HepG2 (cell line): ENCODE data around the gene LAMA5. TPM values are rescaled to one million over a fixed set of nuclear protein-coding genes. Genes with fewer than 3 reads are reported as not detected.

Source experiments
- ATAC-seq: fragments of 200-7000 bp; cut with Tn5 transposase; 3 replicates; pipeline ENCODE4 v1.9.1; 2020; ENCODE audit warnings: mild to moderate bottlenecking, moderate library complexity
- BruUV-seq: library from RNA; stranded (reverse); fragments of 400-500 nt; replicated peaks from 2 replicates; lab custom pipeline; 2021; lab: Mats Ljungman, UMichigan
- CTCF ChIA-PET: fragments of 300-600 bp; formaldehyde crosslinking; extraction: SDS; loops from one replicate; lab custom pipeline; 2021; ENCODE audit warnings: low total read pairs, inconsistent platforms, low intra/inter-chr PET ratio; lab: Yijun Ruan, JAX
- POLR2A ChIA-PET: fragments of 350-600 bp; sonication (Branson Sonifier 250); formaldehyde crosslinking; loops from one replicate; lab custom pipeline; 2020; ENCODE audit warnings: antibody characterized with exemption, inconsistent platforms; lab: Yijun Ruan, JAX
- DNase-seq: peaks from one replicate; pipeline ENCODE4 v3.0.0-alpha.2; 2015; ENCODE audit warnings: low spot score
- FAIRE-seq: peaks from 3 replicates; lab custom pipeline; 2011; peaks lifted over from hg19 to GRCh38; lab: Jason Lieb, UNC
- H2AFZ ChIP-seq: one replicate; pipeline ENCODE4 v1.6.1; 2011; ENCODE audit warnings: low read length, inconsistent platforms
- H3K27ac ChIP-seq: fragments of 300-600 bp; 3 replicates; pipeline ENCODE4 v1.8.0; 2011; ENCODE audit warnings: mixed run types, mild to moderate bottlenecking, mixed read lengths, low read length, inconsistent platforms; ENCODE audit not compliant: insufficient read depth; ENCODE audit errors: extremely low read length
- H3K27me3 ChIP-seq, 2 experiments: fragments of 200-600 bp in 1 of 2; 2 replicates in 1 of 2; 3 replicates in 1 of 2; pipeline versions ENCODE4 v1.6.0 to v1.8.0; 2011; ENCODE audit warnings: low read length in 2 of 2, mild to moderate bottlenecking in 2 of 2, moderate library complexity in 2 of 2, inconsistent platforms in 1 of 2; ENCODE audit not compliant: insufficient read depth in 2 of 2, control insufficient read depth in 1 of 2
- H3K36me3 ChIP-seq, 2 experiments: fragments of 200-600 bp in 1 of 2; replicated peaks in 1 of 2; 2 replicates in 1 of 2; 3 replicates in 1 of 2; pipeline versions ENCODE4 v1.5.1 to v1.8.0; 2011; ENCODE audit warnings: low read length in 2 of 2, inconsistent platforms in 1 of 2; ENCODE audit not compliant: insufficient read depth in 2 of 2, control insufficient read depth in 1 of 2
- H3K4me1 ChIP-seq: 2 replicates; pipeline ENCODE4 v1.5.1; 2012; ENCODE audit warnings: low read length, inconsistent platforms; ENCODE audit not compliant: insufficient read depth
- H3K4me2 ChIP-seq: 2 replicates; pipeline ENCODE4 v1.6.0; 2011; ENCODE audit warnings: low read depth, low read length, inconsistent platforms
- H3K4me3 ChIP-seq, 3 experiments: fragments of 200-600 bp in 1 of 3; sonication (generic), shearing (Covaris generic) in 1 of 3; replicated peaks in 1 of 3; 2 replicates each; pipeline ENCODE4 v1.5.1; 2011 to 2016; ENCODE audit warnings: low read length in 3 of 3, inconsistent platforms in 2 of 3, low read depth in 2 of 3, mild to moderate bottlenecking in 2 of 3, control low read depth in 1 of 3, mixed read lengths in 1 of 3; ENCODE audit not compliant: insufficient read depth in 1 of 3
- H3K79me2 ChIP-seq: one replicate; pipeline ENCODE4 v1.6.1; 2011; ENCODE audit warnings: low read length, inconsistent platforms; ENCODE audit not compliant: insufficient read depth
- H3K9ac ChIP-seq: 2 replicates; pipeline ENCODE4 v1.6.0; 2011; ENCODE audit warnings: mild to moderate bottlenecking, low read depth, low read length, inconsistent platforms; ENCODE audit not compliant: insufficient read depth
- H3K9me3 ChIP-seq: 2 replicates; pipeline ENCODE4 v1.5.1; 2012; ENCODE audit warnings: mild to moderate bottlenecking, low read length
- H4K20me1 ChIP-seq: 2 replicates; pipeline ENCODE4 v1.6.0; 2011; ENCODE audit warnings: inconsistent platforms, mild to moderate bottlenecking, low read length, moderate library complexity; ENCODE audit not compliant: insufficient read depth
- ATF7-NPFF ChIP-seq: sonication (generic); formaldehyde crosslinking; IDR thresholded peaks from 2 replicates; pipeline ENCODE4 v1.8.1; 2023; ENCODE audit warnings: mild to moderate bottlenecking, low read depth, missing genetic modification reagents, moderate library complexity
- BATF2 ChIP-seq: sonication (generic); formaldehyde crosslinking; IDR thresholded peaks from 2 replicates; pipeline ENCODE4 v1.8.0; 2022; ENCODE audit warnings: mild to moderate bottlenecking, missing genetic modification reagents, moderate library complexity
- CTCF ChIP-seq: sonication (generic); formaldehyde crosslinking; IDR thresholded peaks from 2 replicates; pipeline ENCODE4 v1.5.0; 2020; ENCODE audit warnings: mild to moderate bottlenecking, missing genetic modification reagents, moderate library complexity
- EHMT2 ChIP-seq: fragments of 200-600 bp; sonication (generic); IDR thresholded peaks from 2 replicates; pipeline ENCODE4 v1.7.0; 2017; ENCODE audit warnings: antibody characterized with exemption, low read depth, low read length, borderline replicate concordance
- FOXP4 ChIP-seq: sonication (generic); formaldehyde crosslinking; IDR thresholded peaks from 2 replicates; pipeline ENCODE4 v1.4.0; 2020; ENCODE audit warnings: missing genetic modification reagents
- GMEB1 ChIP-seq: sonication (generic); formaldehyde crosslinking; IDR thresholded peaks from 2 replicates; pipeline ENCODE4 v1.5.1; 2020; ENCODE audit warnings: missing genetic modification reagents, mild to moderate bottlenecking, borderline replicate concordance
- PBX3 ChIP-seq: sonication (generic); formaldehyde crosslinking; IDR thresholded peaks from 2 replicates; pipeline ENCODE4 v1.8.1; 2023; ENCODE audit warnings: missing genetic modification reagents, inconsistent platforms, borderline replicate concordance
- PLRG1 ChIP-seq: fragments of 450-650 bp; conservative IDR thresholded peaks from 2 replicates; pipeline ENCODE4 v1.6.1; 2016
- SP1 ChIP-seq, 2 experiments: fragments of 450-650 bp in 1 of 2; sonication (generic) in 1 of 2; formaldehyde crosslinking in 1 of 2; IDR thresholded peaks; 2 replicates each; pipeline versions ENCODE4 v1.4.0 to v1.6.1; 2016 to 2020; ENCODE audit warnings: missing genetic modification reagents in 1 of 2
- THAP7 ChIP-seq: sonication (generic); formaldehyde crosslinking; IDR thresholded peaks from 2 replicates; pipeline ENCODE4 v1.8.1; 2023; ENCODE audit warnings: mild to moderate bottlenecking, missing genetic modification reagents
- ZNF441 ChIP-seq: sonication (generic); formaldehyde crosslinking; IDR thresholded peaks from 2 replicates; pipeline ENCODE4 v1.7.0; 2021; ENCODE audit warnings: missing genetic modification reagents, borderline replicate concordance
- ZNF501 ChIP-seq: sonication (generic); formaldehyde crosslinking; IDR thresholded peaks from 2 replicates; pipeline ENCODE4 v1.5.1; 2020; ENCODE audit warnings: mild to moderate bottlenecking, moderate library complexity, missing genetic modification reagents
- ZNF503 ChIP-seq: sonication (generic); formaldehyde crosslinking; IDR thresholded peaks from 2 replicates; pipeline ENCODE4 v1.4.0; 2020; ENCODE audit warnings: missing genetic modification reagents
- WGBS: methylation state at CpG from one replicate; pipeline ENCODE4 v1.1.6; 2017; ENCODE audit warnings: low lambda C conversion rate; 5-methylcytosine and 5-hydroxymethylcytosine counted together
- in situ Hi-C: cut with HindIII; loops from 2 replicates; pipeline ENCODE4 v1.10.0; 2017; ENCODE audit warnings: low pct_unique_long_range_greater_than_20kb; ENCODE audit not compliant: extremely low pct_ligation_motif_present
- intact Hi-C: fragments of 100-400 bp; cut with micrococcal nuclease; formaldehyde crosslinking; loops from one replicate; pipeline ENCODE4 v1.10.0; 2022; ENCODE audit not compliant: unreplicated experiment
- polyA plus RNA-seq, 8 experiments: library from polyadenylated mRNA; depleted of rRNA in 3 of 8; stranded (reverse) in 7 of 8; unstranded in 1 of 8; fragments of >200 nt; fragmentation: Illumina TruSeq in 4 of 8; extraction: Trizol in 4 of 8; gene quantifications; 2 replicates each; pipeline versions ENCODE4 v1.2.1 to v1.2.3, GENCODE V29; 2011 to 2016; ENCODE audit warnings: low read depth in 4 of 8, missing spikeins in 1 of 8, mixed read lengths in 1 of 8; ENCODE audit not compliant: insufficient read depth in 1 of 8
- total RNA-seq, 5 experiments: library from RNA; depleted of rRNA; stranded (reverse); fragments of >200 nt; fragmentation: Illumina TruSeq; extraction: Trizol; gene quantifications; 2 replicates each; pipeline ENCODE4 v1.2.3, GENCODE V29; 2016; ENCODE audit warnings: low read depth in 1 of 5

Gene LAMA5
- total and polyA plus RNA-seq, 2 of the 13 experiments (the other 11 are each of a cell fraction or from before 2014, with no cell fraction given) = 21.0 to 44.7 TPM

GRCh38 chr20:62321521-62321948 is 45.6 kb downstream of the LAMA5 start:
- ATAC-seq (peak; percentile 18), DNase-seq (no peak), FAIRE-seq (no peak)
- 95% methylated on average over 7 of the region's 7 CpGs for WGBS
- Histone ChIP-seq H4K20me1 (peaks cover 4% of the 10 kb centered on the region; the same call in 1 of the 2 replicates), H2AFZ (no peak overlapping the region), H3K4me2 (no peak overlapping the region), H3K79me2 (no peaks in the 10 kb centered on the region), H3K9me3 (no peaks in the 10 kb centered on the region), H3K9ac (no peak overlapping the region), H3K36me3 (peaks cover 38 to 71% of the 10 kb centered on the region in 2 experiments), H3K4me1 (no peaks in the 10 kb centered on the region), H3K4me3 (no peak overlapping the region), H3K27ac (no peak overlapping the region), H3K27me3 (no peaks in the 10 kb centered on the region)
- in situ Hi-C loops = no loop called here
- CTCF ChIA-PET = no interaction called here
- intact Hi-C loops = loop anchor here (1.0 kb wide), 1 partner anchor 19 kb away; no protein-coding TSS in a partner anchor
- POLR2A ChIA-PET = no interaction called here
- BruUV-seq = no TSS peak
- TF ChIP-seq CTCF (CRISPR knock-in tag) (0 out of 2 replicates have a peak, but pooled peaks have one; percentile 13), ZNF441 (CRISPR knock-in tag) (no peak), ZNF503 (CRISPR knock-in tag) (no peak), THAP7 (CRISPR knock-in tag) (no peak), ATF7-NPFF (CRISPR knock-in tag) (no peak), SP1 (IDR thresholded peaks at IDR 0.05) (no peak), SP1 (CRISPR knock-in tag; IDR thresholded peaks at IDR 0.05) (0 out of 2 replicates have a peak, but pooled peaks have one; percentile 14), BATF2 (CRISPR knock-in tag) (no peak), PBX3 (CRISPR knock-in tag) (no peak), FOXP4 (CRISPR knock-in tag) (no peak), GMEB1 (CRISPR knock-in tag) (no peak), EHMT2 (no peak), ZNF501 (no peak), PLRG1 (no peak)
